NCI-H1105 treated with DMSO at 0.1 percent for 48 hours (cell line): ENCODE data around the gene QPCT.
"Not testable (repeated sequence)": the region's sequence is repeated elsewhere in the genome, so short reads cannot be mapped to it uniquely, and the experiment has no call there.

Experiments
- DNase-seq: peaks from one replicate; lab custom pipeline; 2025; lab: John Stamatoyannopoulos, UW

QPCT gene

DNA sequence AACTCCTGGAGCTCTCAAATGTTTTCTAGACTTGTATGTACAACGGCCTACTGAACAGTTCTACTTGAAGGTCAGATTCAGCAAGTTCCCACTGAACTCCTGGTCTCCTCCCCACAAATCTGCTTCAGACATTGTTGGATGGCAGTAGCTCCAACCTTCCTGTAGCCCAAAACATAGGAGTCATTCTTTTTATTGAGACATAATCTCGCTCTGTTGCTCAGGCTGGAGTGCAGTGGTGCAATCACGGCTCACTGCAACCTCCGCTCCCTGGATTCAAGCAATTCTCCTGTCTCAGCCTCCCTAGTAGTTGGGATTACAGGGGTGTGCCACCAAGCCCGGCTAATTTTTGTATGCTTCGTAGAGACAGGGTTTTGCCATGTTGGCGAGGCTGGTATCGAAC, 47.3 kb downstream of the QPCT start:
- DNase-seq: no peak

DNA sequence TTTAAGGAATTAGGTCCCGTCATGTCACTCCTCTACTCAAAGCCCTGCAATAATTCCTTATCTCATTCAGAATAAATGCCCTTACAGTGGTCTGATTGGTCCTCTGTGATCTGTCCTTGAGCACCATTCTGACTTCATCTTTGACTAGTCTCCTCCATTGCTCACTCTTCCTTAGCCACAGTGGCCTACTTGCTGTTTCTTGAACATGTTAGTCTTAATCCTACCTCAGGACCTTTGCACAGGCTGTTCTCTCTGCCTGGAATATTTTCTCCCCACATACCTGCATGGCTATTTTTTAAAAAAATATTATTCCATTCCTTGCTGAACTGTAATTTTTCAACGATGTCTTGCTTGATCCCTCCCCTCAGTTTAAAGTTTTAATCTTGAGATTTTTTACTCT, 48.0 kb downstream of the QPCT start:
- DNase-seq: no peak

GRCh38 chr2:37394263-37394662, 49.8 kb downstream of the QPCT start:
- DNase-seq: no peak

- no peak for DNase-seq
Measured at GRCh38 chr2:37394796-37395555, 50.5 kb downstream of the QPCT start.

- DNase-seq: no peak
Measured at GRCh38 chr2:37396890-37397565, 52.6 kb downstream of the QPCT start.

DNA sequence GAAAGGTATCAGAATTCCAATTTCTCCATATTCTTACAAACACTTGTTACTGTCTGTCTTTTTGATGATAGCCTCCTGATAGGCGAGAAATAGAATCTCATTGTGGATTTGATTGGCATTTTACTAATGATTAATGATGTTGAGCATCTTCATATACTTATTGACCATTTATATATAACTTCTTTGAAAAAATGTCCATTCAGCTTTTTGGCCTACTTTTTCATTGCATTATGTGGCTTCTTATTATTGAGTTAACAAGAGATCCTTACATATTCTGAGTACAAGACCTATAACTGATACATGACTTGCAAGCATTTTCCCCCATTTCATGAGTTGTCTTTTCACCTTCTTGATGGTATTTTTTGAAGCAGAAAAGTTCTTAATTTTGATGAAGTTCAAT, 54.6 kb downstream of the QPCT start:
- no peak for DNase-seq

GRCh38 chr2:37400041-37400440, 55.6 kb downstream of the QPCT start:
- DNase-seq: no peak

GRCh38 chr2:37402636-37403035, 58.2 kb downstream of the QPCT start:
- no peak for DNase-seq

DNA sequence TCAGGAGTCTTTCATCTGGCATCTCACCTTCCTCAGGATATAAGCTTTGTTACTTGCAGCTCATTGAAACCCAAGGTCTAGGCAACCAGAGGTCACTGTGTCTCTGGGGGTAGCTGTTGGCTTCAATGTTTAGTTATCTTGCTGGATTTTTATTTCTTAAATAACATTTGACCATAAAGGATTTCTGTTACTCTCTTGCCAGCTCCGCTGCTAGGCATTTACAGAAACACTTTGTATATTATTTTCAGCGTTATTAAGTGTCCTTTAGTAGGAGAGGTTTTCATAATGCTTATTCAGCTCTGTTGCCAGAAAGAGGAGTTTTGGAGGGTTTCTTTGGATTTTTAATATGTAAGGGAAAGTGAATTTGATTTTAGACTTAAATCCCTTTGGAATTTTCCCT, 61.4 kb downstream of the QPCT start:
- no peak for DNase-seq

DNA sequence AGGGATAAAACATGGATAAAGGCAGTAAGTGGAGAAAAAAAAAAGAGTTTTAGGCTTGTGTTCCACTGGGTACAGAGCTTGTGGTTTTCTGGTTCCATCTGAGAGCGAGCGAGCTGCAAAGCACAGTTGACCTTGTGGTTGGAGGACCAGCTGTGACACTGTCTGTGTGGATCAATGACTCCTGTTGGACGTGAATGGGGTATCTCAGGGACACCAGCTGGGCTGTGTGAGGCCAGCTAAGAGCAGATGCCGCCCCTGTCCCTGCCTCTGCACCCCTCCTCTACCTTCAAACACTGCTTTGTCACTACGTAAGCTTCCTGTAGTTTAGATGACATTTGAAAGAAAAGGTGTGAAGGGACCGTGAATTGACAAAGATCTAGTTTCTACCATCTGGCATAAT, 67.8 kb downstream of the QPCT start:
- no peak for DNase-seq

- not testable (repeated sequence) for DNase-seq
Measured at GRCh38 chr2:37413911-37414469, 69.6 kb downstream of the QPCT start.

DNA sequence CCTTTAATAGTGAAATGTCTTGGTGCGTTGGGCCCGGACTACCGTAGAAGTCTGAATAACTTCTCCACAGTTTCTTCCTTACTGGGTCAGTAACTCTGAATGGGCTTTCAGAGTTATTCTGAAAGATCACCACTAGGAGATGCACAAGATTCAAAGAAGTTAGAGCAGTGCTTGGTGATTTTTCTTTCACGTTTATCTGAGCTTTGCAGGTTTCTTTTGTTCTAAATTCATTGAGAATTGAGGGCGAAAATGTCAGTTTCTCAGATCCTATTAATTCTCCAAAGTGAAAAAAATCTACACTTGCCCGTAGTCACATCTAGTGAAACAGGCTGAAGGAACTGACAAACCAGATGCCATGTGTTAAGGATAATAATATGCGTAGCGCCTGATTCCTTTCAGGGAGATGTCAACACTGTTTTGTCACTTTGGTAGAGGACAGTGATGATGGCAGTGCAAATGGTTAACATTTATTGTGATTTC, 70.1 kb downstream of the QPCT start:
- peak; percentile 58 for DNase-seq

GRCh38 chr2:37415128-37415820, 70.8 kb downstream of the QPCT start:
- peak; percentile 2 for DNase-seq

DNA sequence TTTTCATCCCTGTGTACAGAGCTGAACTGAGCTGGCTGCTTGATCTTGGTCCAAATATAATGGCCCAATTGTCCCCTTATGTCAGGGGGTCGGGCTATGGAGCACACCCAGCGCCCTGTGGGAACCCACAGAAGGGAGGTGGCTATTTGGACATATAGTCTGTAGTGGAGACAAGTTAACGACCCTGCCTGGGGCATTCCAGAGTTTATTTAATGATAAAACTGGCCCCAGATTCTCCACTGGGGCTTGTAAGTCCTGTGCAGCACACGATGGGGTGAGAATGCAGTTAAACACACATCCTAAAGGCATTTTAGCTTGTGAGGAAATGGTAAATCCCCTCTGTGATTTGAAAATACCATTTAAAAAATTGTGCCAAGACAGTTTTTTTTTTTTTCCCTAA, 72.9 kb downstream of the QPCT start:
- no peak for DNase-seq

GRCh38 chr2:37418956-37419355, 74.5 kb downstream of the QPCT start:
- no peak for DNase-seq

- DNase-seq: no peak
Measured at GRCh38 chr2:37421686-37422085, 77.3 kb downstream of the QPCT start.

- DNase-seq: no peak
Measured at GRCh38 chr2:37422816-37423215, 78.4 kb downstream of the QPCT start.
